ENCODE data around the gene KCNK4.

- TF ChIP-seq POLR2A (IDR thresholded peaks at IDR 0.05) (no peak), CTCF (IDR thresholded peaks at IDR 0.05) (no peak), POLR2AphosphoS5 (IDR thresholded peaks at IDR 0.05) (no peak), EP300 (IDR thresholded peaks at IDR 0.05) (no peak)
Observed at GRCh38 chr11:64320556-64320955, 29.5 kb downstream of the KCNK4 start.
